Retinal pigment epithelial cell (primary cell): ENCODE data around the gene CD63.

Source experiments
- DNase-seq: peaks from one replicate; pipeline ENCODE4 v3.0.0-alpha.2; 2010; ENCODE audit warnings: low read depth
- H3K4me3 ChIP-seq: 2 replicates; pipeline ENCODE4 v1.5.1; 2011; ENCODE audit warnings: mild to moderate bottlenecking, low read length, control low read depth, moderate library complexity
- TF ChIP-seq, protein P1 (sequence below): conservative IDR thresholded peaks from 2 replicates; pipeline ENCODE4 v1.5.1; 2011; ENCODE audit warnings: low read depth, low read length, control low read depth, inconsistent platforms

CD63 gene

DNA sequence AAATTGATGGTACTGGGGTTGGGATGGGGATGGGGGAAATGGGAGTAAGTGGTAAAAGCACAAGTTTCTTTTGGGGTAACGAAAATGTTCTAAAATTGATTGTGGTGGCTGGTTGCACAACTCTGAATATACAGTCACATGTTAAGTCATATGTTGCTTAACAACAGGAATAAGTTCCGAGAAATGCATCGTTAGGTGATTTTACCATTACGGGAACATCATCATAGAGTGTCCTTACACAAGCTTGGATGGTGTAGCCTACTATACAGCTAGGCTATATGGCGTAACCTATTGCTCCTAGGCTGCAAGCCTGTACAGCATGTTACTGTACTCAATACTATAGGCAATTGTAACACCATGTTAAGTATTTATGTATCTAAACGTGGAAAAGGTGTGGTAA is 52.1 kb downstream of the CD63 start:
- no peak overlapping the region for H3K4me3 ChIP-seq
- TF ChIP-seq, protein P1, sequence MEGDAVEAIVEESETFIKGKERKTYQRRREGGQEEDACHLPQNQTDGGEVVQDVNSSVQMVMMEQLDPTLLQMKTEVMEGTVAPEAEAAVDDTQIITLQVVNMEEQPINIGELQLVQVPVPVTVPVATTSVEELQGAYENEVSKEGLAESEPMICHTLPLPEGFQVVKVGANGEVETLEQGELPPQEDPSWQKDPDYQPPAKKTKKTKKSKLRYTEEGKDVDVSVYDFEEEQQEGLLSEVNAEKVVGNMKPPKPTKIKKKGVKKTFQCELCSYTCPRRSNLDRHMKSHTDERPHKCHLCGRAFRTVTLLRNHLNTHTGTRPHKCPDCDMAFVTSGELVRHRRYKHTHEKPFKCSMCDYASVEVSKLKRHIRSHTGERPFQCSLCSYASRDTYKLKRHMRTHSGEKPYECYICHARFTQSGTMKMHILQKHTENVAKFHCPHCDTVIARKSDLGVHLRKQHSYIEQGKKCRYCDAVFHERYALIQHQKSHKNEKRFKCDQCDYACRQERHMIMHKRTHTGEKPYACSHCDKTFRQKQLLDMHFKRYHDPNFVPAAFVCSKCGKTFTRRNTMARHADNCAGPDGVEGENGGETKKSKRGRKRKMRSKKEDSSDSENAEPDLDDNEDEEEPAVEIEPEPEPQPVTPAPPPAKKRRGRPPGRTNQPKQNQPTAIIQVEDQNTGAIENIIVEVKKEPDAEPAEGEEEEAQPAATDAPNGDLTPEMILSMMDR, result no peak
- DNase-seq, result no peak

DNA sequence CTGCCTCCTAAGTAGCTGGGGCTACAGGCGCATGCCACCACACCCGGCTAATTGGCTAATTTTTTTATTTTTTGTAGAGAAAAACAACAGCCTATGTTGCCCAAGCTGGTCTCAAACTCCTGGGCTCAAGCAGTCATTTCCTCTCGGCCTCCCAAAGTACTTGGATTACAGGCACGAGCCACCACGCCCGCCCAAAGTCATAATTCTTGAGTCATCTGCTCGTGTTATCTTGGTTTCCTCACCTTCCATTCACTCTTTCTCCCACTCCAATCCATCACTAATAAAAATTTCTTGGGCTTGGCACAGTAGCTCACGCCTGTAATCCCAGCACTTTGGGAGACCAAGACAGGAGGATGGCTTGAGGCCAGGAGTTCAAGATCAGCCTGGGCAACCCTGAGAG is 53.1 kb downstream of the CD63 start:
- no peak for DNase-seq
- TF ChIP-seq, protein P1, result no peak
- no peak overlapping the region for H3K4me3 ChIP-seq
